Measurements from ENCODE around the gene NDUFB2.

NDUFB2 gene

GRCh38 chr7:140714331-140715040 lies 18.0 kb downstream of the NDUFB2 start:
- Mint-ChIP-seq H3K9me3 (peaks cover 25% of the 10 kb centered on the region), H3K4me1 (no peaks in the 10 kb centered on the region), H3K27me3 (ENCODE audit: low read depth) (no peaks in the 10 kb centered on the region), H3K4me3 (no peak overlapping the region), H3K27ac (no peak overlapping the region), H3K36me3 (ENCODE audit: low read depth) (peaks cover 50% of the 10 kb centered on the region)
- TF ChIP-seq CTCF (IDR thresholded peaks at IDR 0.05; ENCODE audit: unreplicated experiment in 3 of 3) = no peak

- peak overlapping the region; percentile 0 to 14 (median 11) for H3K27ac Mint-ChIP-seq
Measured at GRCh38 chr7:140719721-140720120, 23.2 kb downstream of the NDUFB2 start.

DNA sequence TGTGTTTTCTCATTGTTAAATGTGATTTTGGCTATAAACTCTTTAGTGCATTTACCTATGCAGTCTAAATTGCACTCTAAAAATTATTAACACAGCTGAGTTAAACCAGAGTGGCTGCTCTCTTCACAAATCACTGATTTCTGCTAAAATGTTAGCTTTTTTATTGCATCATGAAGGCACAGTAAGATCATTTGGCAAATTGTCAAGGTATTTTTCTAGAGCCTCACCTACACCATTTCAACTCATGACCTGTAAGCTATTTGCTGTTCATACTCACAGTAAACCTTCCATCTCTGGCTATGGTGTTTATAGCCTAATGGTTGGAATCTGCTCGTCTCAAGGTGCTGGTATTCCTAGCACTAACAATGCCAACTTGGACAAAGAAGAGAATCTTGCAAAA lies 25.7 kb downstream of the NDUFB2 start:
- Mint-ChIP-seq H3K4me1 (no peaks in the 10 kb centered on the region), H3K9me3 (no peaks in the 10 kb centered on the region), H3K4me3 (no peak overlapping the region), H3K27me3 (ENCODE audit: low read depth) (no peaks in the 10 kb centered on the region), H3K36me3 (ENCODE audit: low read depth) (peaks cover 9% of the 10 kb centered on the region), H3K27ac (peak overlapping the region in 2 of 3 experiments; percentile 22)
- no peak for TF ChIP-seq CTCF (IDR thresholded peaks at IDR 0.05; ENCODE audit: unreplicated experiment in 3 of 3)

More at GRCh38 chr7:140719721-140720120, 23.2 kb downstream of the NDUFB2 start:
- Mint-ChIP-seq H3K36me3 (ENCODE audit: low read depth) (peaks cover 19% of the 10 kb centered on the region), H3K9me3 (peaks cover 3% of the 10 kb centered on the region), H3K4me1 (no peaks in the 10 kb centered on the region), H3K27me3 (ENCODE audit: low read depth) (no peaks in the 10 kb centered on the region), H3K4me3 (no peak overlapping the region)
- no peak for TF ChIP-seq CTCF (IDR thresholded peaks at IDR 0.05; ENCODE audit: unreplicated experiment in 3 of 3)

DNA sequence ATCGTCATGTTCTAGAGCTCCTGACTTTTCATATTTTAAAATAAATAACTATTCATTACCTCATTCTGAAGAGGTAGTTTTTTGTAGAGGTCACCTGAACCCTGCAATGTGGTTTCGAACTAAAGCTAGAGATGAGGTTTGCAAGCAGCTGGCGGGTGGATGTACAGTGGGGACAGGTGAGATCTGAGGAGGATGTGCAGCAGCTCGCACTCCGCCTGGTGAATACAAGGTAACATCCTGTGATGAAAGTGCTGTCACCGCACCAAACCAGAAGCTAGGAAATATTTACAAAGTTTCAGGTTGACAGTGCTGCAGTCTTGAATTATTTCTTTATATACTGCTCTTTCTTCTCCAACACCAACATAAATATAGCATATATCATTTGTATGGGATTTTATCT lies 26.5 kb downstream of the NDUFB2 start:
- no peak overlapping the region for H3K4me3 Mint-ChIP-seq
- no peaks in the 10 kb centered on the region for H3K4me1 Mint-ChIP-seq
- H3K9me3 Mint-ChIP-seq = no peaks in the 10 kb centered on the region
- no peak for TF ChIP-seq CTCF (IDR thresholded peaks at IDR 0.05; ENCODE audit: unreplicated experiment in 3 of 3)
- peaks cover 9% of the 10 kb centered on the region for H3K36me3 Mint-ChIP-seq (ENCODE audit: low read depth)
- H3K27ac Mint-ChIP-seq = peak overlapping the region in 1 of 3 experiments; percentile 7
- H3K27me3 Mint-ChIP-seq (ENCODE audit: low read depth) = no peaks in the 10 kb centered on the region

GRCh38 chr7:140723574-140723973 lies 27.1 kb downstream of the NDUFB2 start:
- H3K27me3 Mint-ChIP-seq (ENCODE audit: low read depth) = no peaks in the 10 kb centered on the region
- H3K9me3 Mint-ChIP-seq = no peaks in the 10 kb centered on the region
- TF ChIP-seq CTCF (IDR thresholded peaks at IDR 0.05; ENCODE audit: unreplicated experiment in 3 of 3) = no peak
- H3K36me3 Mint-ChIP-seq (ENCODE audit: low read depth) = peaks cover 9% of the 10 kb centered on the region
- no peak overlapping the region for H3K4me3 Mint-ChIP-seq
- no peaks in the 10 kb centered on the region for H3K4me1 Mint-ChIP-seq
- peak overlapping the region in 1 of 3 experiments; percentile 7 for H3K27ac Mint-ChIP-seq

- Mint-ChIP-seq H3K36me3 (ENCODE audit: low read depth) (peaks cover 10% of the 10 kb centered on the region), H3K27ac (no peak overlapping the region), H3K9me3 (no peaks in the 10 kb centered on the region), H3K4me3 (no peak overlapping the region), H3K27me3 (ENCODE audit: low read depth) (no peaks in the 10 kb centered on the region), H3K4me1 (no peaks in the 10 kb centered on the region)
- TF ChIP-seq CTCF (IDR thresholded peaks at IDR 0.05; ENCODE audit: unreplicated experiment in 3 of 3) = no peak
Measured at GRCh38 chr7:140724706-140725105, 28.2 kb downstream of the NDUFB2 start.

Data from nephron (organoid).